ENCODE data around the gene TPCN1. TPM values are rescaled to one million over a fixed set of nuclear protein-coding genes. Genes with fewer than 3 reads are reported as not detected.

Gene TPCN1
- total RNA-seq, 2 donors from 2014 or later: 45.1 to 78.4 TPM

- H3K27me3 ChIP-seq: no peaks in the 10 kb centered on the region
- H3K9me3 ChIP-seq: no peaks in the 10 kb centered on the region
- no peak for ATAC-seq
- WGBS, 2 donors: 95 to 100% methylated on average over 1 of the region's 1 CpG
- no peaks in the 10 kb centered on the region for H3K4me1 ChIP-seq
- no peak overlapping the region for H3K27ac ChIP-seq
- TF ChIP-seq POLR2A (IDR thresholded peaks at IDR 0.05) (no peak), CTCF (IDR thresholded peaks at IDR 0.05) (no peak)
- intact Hi-C loops (cut with DNase I): loop anchor here (10.0 kb wide), 1 partner anchor 114 kb away; the partner anchor contains the start of gene SDSL
- peaks cover 0 to 29% of the 10 kb centered on the region in 2 donors for H3K36me3 ChIP-seq (replicated peaks in 1 of 2; ENCODE audit: insufficient read depth in 1 of 2, low read depth in 2 of 2)
- no peak for DNase-seq
- H3K4me3 ChIP-seq: no peak overlapping the region
These were observed 89.2 kb downstream of the TPCN1 start for GRCh38 chr12:113310489-113310888.

GRCh38 chr12:113314121-113314529 is 92.9 kb downstream of the TPCN1 start:
- ATAC-seq (no peak), DNase-seq (no peak)
- H3K4me3 ChIP-seq: no peak overlapping the region
- 76 to 83% methylated on average over 7 of the region's 7 CpGs for WGBS, 2 donors
- no peak for TF ChIP-seq POLR2A (IDR thresholded peaks at IDR 0.05)
- no peak for TF ChIP-seq CTCF (IDR thresholded peaks at IDR 0.05)
- H3K36me3 ChIP-seq (replicated peaks in 1 of 2; ENCODE audit: insufficient read depth in 1 of 2, low read depth in 2 of 2): peaks cover 0 to 25% of the 10 kb centered on the region in 2 donors
- H3K27ac ChIP-seq: no peak overlapping the region
- intact Hi-C loops (cut with DNase I): loop anchor here (10.0 kb wide), 1 partner anchor 111 kb away; the partner anchor contains the start of gene SDSL
- H3K4me1 ChIP-seq: no peaks in the 10 kb centered on the region
- no peaks in the 10 kb centered on the region for H3K27me3 ChIP-seq
- no peaks in the 10 kb centered on the region for H3K9me3 ChIP-seq

- H3K27ac ChIP-seq: no peak overlapping the region
- 84% methylated on average over 9 of the region's 9 CpGs; no CpG with 5 or more reads in 1 of the 2 donors for WGBS, 2 donors
- no peaks in the 10 kb centered on the region for H3K9me3 ChIP-seq
- H3K27me3 ChIP-seq: no peaks in the 10 kb centered on the region
- DNase-seq: no peak
- ATAC-seq: no peak
- intact Hi-C loops (cut with DNase I): loop anchor here (10.0 kb wide), 1 partner anchor 109 kb away; the partner anchor contains the start of gene SDSL
- peaks cover 0 to 17% of the 10 kb centered on the region in 2 donors for H3K36me3 ChIP-seq (replicated peaks in 1 of 2; ENCODE audit: insufficient read depth in 1 of 2, low read depth in 2 of 2)
- no peaks in the 10 kb centered on the region for H3K4me1 ChIP-seq
- TF ChIP-seq POLR2A (IDR thresholded peaks at IDR 0.05) (no peak), CTCF (IDR thresholded peaks at IDR 0.05) (no peak)
- H3K4me3 ChIP-seq: no peak overlapping the region
These were observed 94.1 kb downstream of the TPCN1 start for GRCh38 chr12:113315358-113315757.

- H3K36me3 ChIP-seq (replicated peaks in 1 of 2; ENCODE audit: insufficient read depth in 1 of 2, low read depth in 2 of 2): peaks cover 0 to 17% of the 10 kb centered on the region in 2 donors
These were observed 94.9 kb downstream of the TPCN1 start for GRCh38 chr12:113316155-113316554.

GRCh38 chr12:113317122-113317521 is 95.9 kb downstream of the TPCN1 start:
- Histone ChIP-seq H3K4me1 (no peaks in the 10 kb centered on the region), H3K27ac (no peak overlapping the region), H3K36me3 (replicated peaks in 1 of 2; ENCODE audit: insufficient read depth in 1 of 2, low read depth in 2 of 2) (peaks cover 0 to 17% of the 10 kb centered on the region in 2 donors), H3K4me3 (no peak overlapping the region), H3K27me3 (no peaks in the 10 kb centered on the region), H3K9me3 (no peaks in the 10 kb centered on the region)
- no peak for TF ChIP-seq POLR2A (IDR thresholded peaks at IDR 0.05)
- TF ChIP-seq CTCF (IDR thresholded peaks at IDR 0.05): no peak
- intact Hi-C loops (cut with DNase I): loop anchor here (10.0 kb wide), 1 partner anchor 108 kb away; the partner anchor contains the start of gene SDSL
- DNase-seq (no peak), ATAC-seq (no peak)
- 90 to 95% methylated on average over 6 of the region's 6 CpGs for WGBS, 2 donors

More at GRCh38 chr12:113316155-113316554, 94.9 kb downstream of the TPCN1 start:
- DNase-seq (no peak), ATAC-seq (no peak)
- intact Hi-C loops (cut with DNase I): loop anchor here (10.0 kb wide), 1 partner anchor 109 kb away; the partner anchor contains the start of gene SDSL
- Histone ChIP-seq H3K27me3 (no peaks in the 10 kb centered on the region), H3K4me1 (no peaks in the 10 kb centered on the region), H3K27ac (no peak overlapping the region), H3K4me3 (no peak overlapping the region), H3K9me3 (no peaks in the 10 kb centered on the region)
- 91 to 100% methylated on average over 4 to 7 of the region's 7 CpGs for WGBS, 2 donors
- no peak for TF ChIP-seq POLR2A (IDR thresholded peaks at IDR 0.05)
